HepG2 (cell line): ENCODE results near the gene MAP2K7. TPM values are rescaled to one million over a fixed set of nuclear protein-coding genes. Genes with fewer than 3 reads are reported as not detected.

Experiments used
- ATAC-seq: fragments of 200-7000 bp; cut with Tn5 transposase; 3 replicates; pipeline ENCODE4 v1.9.1; 2020; ENCODE audit warnings: mild to moderate bottlenecking, moderate library complexity
- BruUV-seq: library from RNA; stranded (reverse); fragments of 400-500 nt; replicated peaks from 2 replicates; lab custom pipeline; 2021; lab: Mats Ljungman, UMichigan
- CTCF ChIA-PET: fragments of 300-600 bp; formaldehyde crosslinking; extraction: SDS; loops from one replicate; lab custom pipeline; 2021; ENCODE audit warnings: low total read pairs, inconsistent platforms, low intra/inter-chr PET ratio; lab: Yijun Ruan, JAX
- POLR2A ChIA-PET: fragments of 350-600 bp; sonication (Branson Sonifier 250); formaldehyde crosslinking; loops from one replicate; lab custom pipeline; 2020; ENCODE audit warnings: antibody characterized with exemption, inconsistent platforms; lab: Yijun Ruan, JAX
- DNase-seq: peaks from one replicate; pipeline ENCODE4 v3.0.0-alpha.2; 2015; ENCODE audit warnings: low spot score
- FAIRE-seq: peaks from 3 replicates; lab custom pipeline; 2011; peaks lifted over from hg19 to GRCh38; lab: Jason Lieb, UNC
- H2AFZ ChIP-seq: one replicate; pipeline ENCODE4 v1.6.1; 2011; ENCODE audit warnings: low read length, inconsistent platforms
- H3K27ac ChIP-seq: fragments of 300-600 bp; 3 replicates; pipeline ENCODE4 v1.8.0; 2011; ENCODE audit warnings: mixed run types, mild to moderate bottlenecking, mixed read lengths, low read length, inconsistent platforms; ENCODE audit not compliant: insufficient read depth; ENCODE audit errors: extremely low read length
- H3K27me3 ChIP-seq, 2 experiments: fragments of 200-600 bp in 1 of 2; 2 replicates in 1 of 2; 3 replicates in 1 of 2; pipeline versions ENCODE4 v1.6.0 to v1.8.0; 2011; ENCODE audit warnings: low read length in 2 of 2, mild to moderate bottlenecking in 2 of 2, moderate library complexity in 2 of 2, inconsistent platforms in 1 of 2; ENCODE audit not compliant: insufficient read depth in 2 of 2, control insufficient read depth in 1 of 2
- H3K36me3 ChIP-seq, 2 experiments: fragments of 200-600 bp in 1 of 2; replicated peaks in 1 of 2; 2 replicates in 1 of 2; 3 replicates in 1 of 2; pipeline versions ENCODE4 v1.5.1 to v1.8.0; 2011; ENCODE audit warnings: low read length in 2 of 2, inconsistent platforms in 1 of 2; ENCODE audit not compliant: insufficient read depth in 2 of 2, control insufficient read depth in 1 of 2
- H3K4me1 ChIP-seq: 2 replicates; pipeline ENCODE4 v1.5.1; 2012; ENCODE audit warnings: low read length, inconsistent platforms; ENCODE audit not compliant: insufficient read depth
- H3K4me2 ChIP-seq: 2 replicates; pipeline ENCODE4 v1.6.0; 2011; ENCODE audit warnings: low read depth, low read length, inconsistent platforms
- H3K4me3 ChIP-seq, 3 experiments: fragments of 200-600 bp in 1 of 3; sonication (generic), shearing (Covaris generic) in 1 of 3; replicated peaks in 1 of 3; 2 replicates each; pipeline ENCODE4 v1.5.1; 2011 to 2016; ENCODE audit warnings: low read length in 3 of 3, inconsistent platforms in 2 of 3, low read depth in 2 of 3, mild to moderate bottlenecking in 2 of 3, control low read depth in 1 of 3, mixed read lengths in 1 of 3; ENCODE audit not compliant: insufficient read depth in 1 of 3
- H3K79me2 ChIP-seq: one replicate; pipeline ENCODE4 v1.6.1; 2011; ENCODE audit warnings: low read length, inconsistent platforms; ENCODE audit not compliant: insufficient read depth
- H3K9ac ChIP-seq: 2 replicates; pipeline ENCODE4 v1.6.0; 2011; ENCODE audit warnings: mild to moderate bottlenecking, low read depth, low read length, inconsistent platforms; ENCODE audit not compliant: insufficient read depth
- H3K9me3 ChIP-seq: 2 replicates; pipeline ENCODE4 v1.5.1; 2012; ENCODE audit warnings: mild to moderate bottlenecking, low read length
- H4K20me1 ChIP-seq: 2 replicates; pipeline ENCODE4 v1.6.0; 2011; ENCODE audit warnings: inconsistent platforms, mild to moderate bottlenecking, low read length, moderate library complexity; ENCODE audit not compliant: insufficient read depth
- BORCS8-MEF2B ChIP-seq: sonication (generic); formaldehyde crosslinking; IDR thresholded peaks from 2 replicates; pipeline ENCODE4 v1.8.0; 2022; ENCODE audit warnings: mild to moderate bottlenecking, missing genetic modification reagents
- EHMT2 ChIP-seq: fragments of 200-600 bp; sonication (generic); IDR thresholded peaks from 2 replicates; pipeline ENCODE4 v1.7.0; 2017; ENCODE audit warnings: antibody characterized with exemption, low read depth, low read length, borderline replicate concordance
- ELF3 ChIP-seq: IDR thresholded peaks from 2 replicates; pipeline ENCODE4 v1.6.1; 2016; ENCODE audit warnings: missing genetic modification reagents, missing compliant biosample characterization
- NFYB ChIP-seq: sonication (generic); formaldehyde crosslinking; IDR thresholded peaks from 2 replicates; pipeline ENCODE4 v1.4.0; 2020; ENCODE audit warnings: missing genetic modification reagents
- PRDM15 ChIP-seq: sonication (generic); formaldehyde crosslinking; IDR thresholded peaks from 2 replicates; pipeline ENCODE4 v1.4.0; 2020; ENCODE audit warnings: missing genetic modification reagents
- TAF15 ChIP-seq: fragments of 200-400 bp; formaldehyde crosslinking; IDR thresholded peaks from one replicate; pipeline ENCODE4 v1.6.1; 2018; ENCODE audit warnings: mild to moderate bottlenecking, low read depth, low read length; ENCODE audit not compliant: poor library complexity, severe bottlenecking
- YY1 ChIP-seq: IDR thresholded peaks from 2 replicates; pipeline ENCODE4 v1.6.1; 2011; ENCODE audit warnings: low read length, low read depth, moderate library complexity, mild to moderate bottlenecking; ENCODE audit not compliant: insufficient read depth, insufficient replicate concordance
- ZBTB33 ChIP-seq: sonication (generic); formaldehyde crosslinking; IDR thresholded peaks from 2 replicates; pipeline ENCODE4 v1.4.0; 2020; ENCODE audit warnings: missing genetic modification reagents
- ZNF501 ChIP-seq: sonication (generic); formaldehyde crosslinking; IDR thresholded peaks from 2 replicates; pipeline ENCODE4 v1.5.1; 2020; ENCODE audit warnings: mild to moderate bottlenecking, moderate library complexity, missing genetic modification reagents
- ZNF563 ChIP-seq: sonication (generic); formaldehyde crosslinking; IDR thresholded peaks from 2 replicates; pipeline ENCODE4 v1.8.0; 2022; ENCODE audit warnings: mild to moderate bottlenecking, moderate library complexity, missing genetic modification reagents
- ZNF577 ChIP-seq: sonication (generic); formaldehyde crosslinking; IDR thresholded peaks from 2 replicates; pipeline ENCODE4 v1.4.0; 2020; ENCODE audit warnings: mild to moderate bottlenecking, low read depth, missing genetic modification reagents, borderline replicate concordance
- WGBS: methylation state at CpG from one replicate; pipeline ENCODE4 v1.1.6; 2017; ENCODE audit warnings: low lambda C conversion rate; 5-methylcytosine and 5-hydroxymethylcytosine counted together
- in situ Hi-C: cut with HindIII; loops from 2 replicates; pipeline ENCODE4 v1.10.0; 2017; ENCODE audit warnings: low pct_unique_long_range_greater_than_20kb; ENCODE audit not compliant: extremely low pct_ligation_motif_present
- intact Hi-C: fragments of 100-400 bp; cut with micrococcal nuclease; formaldehyde crosslinking; loops from one replicate; pipeline ENCODE4 v1.10.0; 2022; ENCODE audit not compliant: unreplicated experiment
- polyA plus RNA-seq, 8 experiments: library from polyadenylated mRNA; depleted of rRNA in 3 of 8; stranded (reverse) in 7 of 8; unstranded in 1 of 8; fragments of >200 nt; fragmentation: Illumina TruSeq in 4 of 8; extraction: Trizol in 4 of 8; gene quantifications; 2 replicates each; pipeline versions ENCODE4 v1.2.1 to v1.2.3, GENCODE V29; 2011 to 2016; ENCODE audit warnings: low read depth in 4 of 8, missing spikeins in 1 of 8, mixed read lengths in 1 of 8; ENCODE audit not compliant: insufficient read depth in 1 of 8
- total RNA-seq, 5 experiments: library from RNA; depleted of rRNA; stranded (reverse); fragments of >200 nt; fragmentation: Illumina TruSeq; extraction: Trizol; gene quantifications; 2 replicates each; pipeline ENCODE4 v1.2.3, GENCODE V29; 2016; ENCODE audit warnings: low read depth in 1 of 5
- TF ChIP-seq, protein P1 (sequence below): sonication (generic); formaldehyde crosslinking; IDR thresholded peaks from 2 replicates; pipeline ENCODE4 v1.4.0; 2020; ENCODE audit warnings: missing genetic modification reagents

MAP2K7 gene
- total and polyA plus RNA-seq, 2 of the 13 experiments (the other 11 are each of a cell fraction or from before 2014, with no cell fraction given) = 9.0 to 10.8 TPM

DNA sequence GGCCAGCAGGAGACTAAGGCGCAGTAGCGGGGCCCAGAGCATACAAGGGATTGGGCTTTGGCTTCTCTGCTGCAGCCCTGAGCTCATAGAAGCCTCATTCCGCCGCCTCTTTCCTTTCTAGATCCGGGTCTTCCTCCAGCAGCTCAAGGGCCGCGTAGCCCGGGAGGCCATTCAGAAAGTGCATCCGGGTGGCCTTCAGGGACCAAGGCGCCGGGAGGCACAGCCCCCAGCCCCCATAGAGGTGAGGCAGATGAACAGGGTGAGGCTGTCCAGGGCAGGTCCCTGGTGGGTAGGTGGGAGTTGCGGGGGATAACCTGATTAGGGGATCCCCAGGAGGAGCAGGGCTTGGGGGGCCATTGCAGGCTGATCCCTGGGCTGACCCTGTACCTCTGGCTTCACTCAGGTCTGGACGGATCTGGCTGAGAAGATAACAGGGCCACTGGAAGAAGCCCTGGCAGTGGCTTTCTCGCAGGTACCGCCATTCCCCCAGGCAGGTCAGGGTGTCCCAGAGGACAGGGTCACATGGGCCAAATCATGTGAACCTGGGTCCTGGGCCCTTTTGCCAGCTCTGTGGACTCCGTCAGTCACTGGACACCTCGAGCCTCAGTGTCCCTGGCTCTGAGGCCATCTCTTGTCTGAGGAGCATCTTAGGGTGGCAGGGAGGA is 17.8 kb downstream of the MAP2K7 start:
- peaks cover 5% of the 10 kb centered on the region; the same call in 1 of the 2 replicates for H4K20me1 ChIP-seq
- no TSS peak for BruUV-seq
- intact Hi-C loops (no loop called here), in situ Hi-C loops (loop anchor here (5.0 kb wide), 1 partner anchor 69 kb away; no protein-coding TSS in a partner anchor)
- H3K27me3 ChIP-seq = no peaks in the 10 kb centered on the region; a peak in 1 of 5 replicates
- 88% methylated on average over 4 of the region's 17 CpGs for WGBS
- no peak overlapping the region for H2AFZ ChIP-seq
- H3K36me3 ChIP-seq = peaks cover 5 to 10% of the 10 kb centered on the region in 2 experiments; a peak in 2 of 5 replicates
- H3K4me1 ChIP-seq = peaks cover 30% of the 10 kb centered on the region
- H3K79me2 ChIP-seq = no peaks in the 10 kb centered on the region
- H3K4me2 ChIP-seq = peak overlapping the region; percentile 78
- peak overlapping the region in 2 of 3 experiments; percentile 53 to 70; a peak in 4 of 6 replicates for H3K4me3 ChIP-seq
- ChIA-PET POLR2A (interaction anchor here (1.6 to 6.4 kb wide), 8 partner anchors 10 to 77 kb away, joined by 5 to 85 read pairs (median 30); partner anchors contain the start of genes LRRC8E, MAP2K7 and TIMM44), CTCF (interaction anchor here (1.7 kb wide), 1 partner anchor 53 kb away, joined by 3 read pairs; no protein-coding TSS in a partner anchor)
- ATAC-seq = no peak
- no peak for DNase-seq
- H3K27ac ChIP-seq = no peak overlapping the region
- no peak for FAIRE-seq
- H3K9me3 ChIP-seq = no peaks in the 10 kb centered on the region
- H3K9ac ChIP-seq = peak overlapping the region; percentile 54; the same call in 1 of the 2 replicates
- TF ChIP-seq, protein P1, sequence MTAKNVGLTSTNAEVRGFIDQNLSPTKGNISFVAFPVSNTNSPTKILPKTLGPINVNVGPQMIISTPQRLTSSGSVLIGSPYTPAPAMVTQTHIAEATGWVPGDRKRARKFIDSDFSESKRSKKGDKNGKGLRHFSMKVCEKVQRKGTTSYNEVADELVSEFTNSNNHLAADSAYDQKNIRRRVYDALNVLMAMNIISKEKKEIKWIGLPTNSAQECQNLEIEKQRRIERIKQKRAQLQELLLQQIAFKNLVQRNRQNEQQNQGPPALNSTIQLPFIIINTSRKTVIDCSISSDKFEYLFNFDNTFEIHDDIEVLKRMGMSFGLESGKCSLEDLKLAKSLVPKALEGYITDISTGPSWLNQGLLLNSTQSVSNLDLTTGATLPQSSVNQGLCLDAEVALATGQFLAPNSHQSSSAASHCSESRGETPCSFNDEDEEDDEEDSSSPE (CRISPR knock-in tag) = no peak
- no peak for TF ChIP-seq NFYB (CRISPR knock-in tag)
- TF ChIP-seq YY1 = no peak
- TF ChIP-seq EHMT2 = no peak
- 0 out of 2 replicates have a peak, but pooled peaks have one; percentile 5 for TF ChIP-seq BORCS8-MEF2B
- no peak for TF ChIP-seq TAF15
- 0 out of 2 replicates have a peak, but pooled peaks have one; percentile 26 for TF ChIP-seq ZNF501 (CRISPR knock-in tag)
- peak; percentile 45; the same call in 1 of the 2 replicates for TF ChIP-seq ZBTB33
- no peak for TF ChIP-seq ZNF563 (CRISPR knock-in tag)
- peak; percentile 42; the same call in 1 of the 2 replicates for TF ChIP-seq PRDM15 (CRISPR knock-in tag)
- no peak for TF ChIP-seq ZNF577 (CRISPR knock-in tag)
- no peak for TF ChIP-seq ELF3 (CRISPR knock-in tag)
